Tibial artery (tissue), 4 donors: ENCODE data around the gene RPL10.
"Not testable (repeated sequence)": the region's sequence is repeated elsewhere in the genome, so short reads cannot be mapped to it uniquely, and the experiment has no call there.

Experiments used
- DNase-seq, 2 donors: peaks; one replicate each; pipeline ENCODE4 v3.0.0-alpha.2; 2019
- H3K27ac ChIP-seq, 2 donors: fragments of 200-600 bp; sonication (generic) in 1 of 2; 1 replicate in 1 of 2; 2 replicates in 1 of 2; pipeline ENCODE4 v1.5.1; 2018 to 2019; ENCODE audit warnings: mild to moderate bottlenecking in 1 of 2
- H3K27me3 ChIP-seq, 2 donors: fragments of 200-600 bp; sonication (generic) in 1 of 2; one replicate each; pipeline versions ENCODE4 v1.5.1 to v1.6.0; 2016 to 2019
- H3K36me3 ChIP-seq, 3 donors: fragments of 200-600 bp; sonication (generic) in 2 of 3; one replicate each; pipeline ENCODE4 v1.5.1; 2016 to 2019; ENCODE audit warnings: mild to moderate bottlenecking in 2 of 3
- H3K4me1 ChIP-seq, 4 donors: fragments of 200-600 bp; sonication (generic) in 2 of 4; 1 replicate in 3 of 4; 2 replicates in 1 of 4; pipeline ENCODE4 v1.5.1; 2016 to 2019
- H3K4me3 ChIP-seq, 2 donors: fragments of 200-600 bp; sonication (generic) in 1 of 2; 1 replicate in 1 of 2; 2 replicates in 1 of 2; pipeline ENCODE4 v1.5.1; 2018 to 2019; ENCODE audit warnings: mild to moderate bottlenecking in 2 of 2
- H3K9me3 ChIP-seq, 3 donors: fragments of 200-600 bp; sonication (generic) in 1 of 3; one replicate each; pipeline ENCODE4 v1.5.1; 2016 to 2019
- CTCF ChIP-seq, 2 experiments: fragments of 200-600 bp in 1 of 2; fragments of 450-650 bp in 1 of 2; IDR thresholded peaks; one replicate each; pipeline ENCODE4 v1.5.1; 2017 to 2019; ENCODE audit warnings: antibody characterized with exemption in 2 of 2, mild to moderate bottlenecking in 1 of 2, moderate library complexity in 1 of 2
- intact Hi-C: fragments of 100-400 bp; cut with DNase I; formaldehyde crosslinking; loops from one replicate; pipeline ENCODE4 v1.15.0; 2023; ENCODE audit warnings: low total_unique reads

Gene RPL10

GRCh38 chrX:154396973-154397887 is 947 bp upstream of the RPL10 start:
- H3K4me1 ChIP-seq: peaks cover 0 to 19% (median 12%) of the 10 kb centered on the region in 4 donors
- H3K27ac ChIP-seq: peak overlapping the region; percentile 97 to 99
- intact Hi-C loops: no loop called here
- TF ChIP-seq CTCF (IDR thresholded peaks at IDR 0.05): no peak
- peaks cover 15 to 24% (median 23%) of the 10 kb centered on the region in 3 donors for H3K36me3 ChIP-seq
- H3K4me3 ChIP-seq: peak overlapping the region; percentile 81 to 87
- peak; percentile 75 to 87 for DNase-seq
- no peaks in the 10 kb centered on the region for H3K27me3 ChIP-seq
- H3K9me3 ChIP-seq: no peaks in the 10 kb centered on the region

- intact Hi-C loops: no loop called here
- H3K27me3 ChIP-seq: no peaks in the 10 kb centered on the region
- peak; percentile 86 to 93 for DNase-seq
- peak overlapping the region; percentile 81 to 87 for H3K4me3 ChIP-seq
- peaks cover 0 to 19% (median 12%) of the 10 kb centered on the region in 4 donors for H3K4me1 ChIP-seq
- H3K36me3 ChIP-seq: peaks cover 15 to 24% (median 23%) of the 10 kb centered on the region in 3 donors
- H3K9me3 ChIP-seq: no peaks in the 10 kb centered on the region
- peak; percentile 79 to 83 for TF ChIP-seq CTCF (IDR thresholded peaks at IDR 0.05)
- peak overlapping the region; percentile 97 to 99 for H3K27ac ChIP-seq
Observed at GRCh38 chrX:154398668-154399526, 720 bp downstream of the RPL10 start.

- Histone ChIP-seq H3K4me3 (peak overlapping the region; percentile 81 to 87), H3K36me3 (peaks cover 15 to 24% (median 23%) of the 10 kb centered on the region in 3 donors), H3K4me1 (peaks cover 0 to 19% (median 12%) of the 10 kb centered on the region in 4 donors), H3K27me3 (no peaks in the 10 kb centered on the region), H3K9me3 (no peaks in the 10 kb centered on the region), H3K27ac (peak overlapping the region; percentile 97 to 99)
- intact Hi-C loops: loop anchor here (5.0 kb wide), 1 partner anchor 133 kb away; no protein-coding TSS in a partner anchor
- DNase-seq: no peak
- TF ChIP-seq CTCF (IDR thresholded peaks at IDR 0.05): no peak
Observed at GRCh38 chrX:154399527-154400368, 1.6 kb downstream of the RPL10 start.

GRCh38 chrX:154400369-154400817 is 2.2 kb downstream of the RPL10 start:
- H3K9me3 ChIP-seq, H3K27me3 ChIP-seq, DNase-seq: not testable (repeated sequence)
- H3K36me3 ChIP-seq: peaks cover 15 to 24% (median 23%) of the 10 kb centered on the region in 3 donors
- intact Hi-C loops: loop anchor here (5.0 kb wide), 1 partner anchor 132 kb away; no protein-coding TSS in a partner anchor
- peak overlapping the region in 1 of 2 donors; percentile 99 for H3K27ac ChIP-seq
- peak overlapping the region in 1 of 2 donors; percentile 81 for H3K4me3 ChIP-seq
- peaks cover 0 to 19% (median 12%) of the 10 kb centered on the region in 4 donors for H3K4me1 ChIP-seq

- Histone ChIP-seq H3K27me3 (no peaks in the 10 kb centered on the region), H3K27ac (no peak overlapping the region), H3K4me1 (peaks cover 0 to 19% (median 12%) of the 10 kb centered on the region in 4 donors), H3K36me3 (peaks cover 15 to 24% (median 23%) of the 10 kb centered on the region in 3 donors), H3K4me3 (no peak overlapping the region), H3K9me3 (no peaks in the 10 kb centered on the region)
- DNase-seq: no peak
- no peak for TF ChIP-seq CTCF (IDR thresholded peaks at IDR 0.05)
- intact Hi-C loops: loop anchor here (5.0 kb wide), 1 partner anchor 131 kb away; no protein-coding TSS in a partner anchor
Observed at GRCh38 chrX:154401045-154401799, 3.0 kb downstream of the RPL10 start.
